Stimulated activated CD8-positive, alpha-beta memory T cell treated with anti-CD3 and anti-CD28 coated beads, Interleukin-2, amount 100 ng/mL, for 48 hours (primary cell): ENCODE results near the gene CLGN.

Source experiments
- DNase-seq, 2 donors: peaks; one replicate each; pipeline ENCODE4 v3.0.0-alpha.2; 2020; ENCODE audit warnings: low read depth in 2 of 2

The CLGN gene

GRCh38 chr4:140374130-140374477 lies 53.3 kb downstream of the CLGN start:
- DNase-seq = no peak

- peak; percentile 89 to 96 for DNase-seq
Measured at GRCh38 chr4:140373328-140374129, 53.9 kb downstream of the CLGN start, which contains the start of gene SCOC. Gene SCOC, plus strand, starts transcription at chr4:140373646. Its CDS starts 5,525 bp downstream, at chr4:140379171.

DNA sequence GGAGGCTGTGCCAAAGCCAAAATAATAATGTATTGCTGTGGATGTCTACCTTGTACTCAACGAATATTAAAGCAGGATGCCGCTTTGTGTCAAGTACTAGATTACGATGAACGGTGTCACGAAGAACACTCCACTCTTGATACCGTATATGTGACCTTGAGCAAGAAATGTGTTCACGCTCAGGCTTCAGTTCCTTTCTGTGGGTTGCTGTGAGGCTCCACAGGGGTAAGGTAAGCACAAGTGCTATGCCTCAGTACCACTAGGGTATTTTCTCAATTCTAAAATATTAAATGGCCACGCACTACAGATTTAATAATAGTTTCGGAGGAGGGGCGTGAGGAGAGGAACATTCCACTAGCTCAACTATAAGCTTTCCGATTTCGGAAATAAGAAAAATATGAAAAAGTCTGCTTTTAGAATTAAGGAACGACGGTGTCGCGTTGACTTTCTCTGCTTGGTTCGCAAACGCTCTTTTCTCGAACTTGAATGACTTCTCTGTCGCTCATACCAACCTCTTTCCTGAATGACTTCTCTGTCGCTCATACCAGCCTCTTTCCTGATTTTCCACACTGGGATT lies 54.6 kb downstream of the CLGN start:
- no peak for DNase-seq

- no peak for DNase-seq
Measured at GRCh38 chr4:140368686-140369085, 58.8 kb downstream of the CLGN start.

- no peak for DNase-seq
Measured at GRCh38 chr4:140367738-140368137, 59.7 kb downstream of the CLGN start.

GRCh38 chr4:140363558-140363957 lies 63.9 kb downstream of the CLGN start:
- no peak for DNase-seq

GRCh38 chr4:140363051-140363450 lies 64.4 kb downstream of the CLGN start:
- DNase-seq = no peak

DNA sequence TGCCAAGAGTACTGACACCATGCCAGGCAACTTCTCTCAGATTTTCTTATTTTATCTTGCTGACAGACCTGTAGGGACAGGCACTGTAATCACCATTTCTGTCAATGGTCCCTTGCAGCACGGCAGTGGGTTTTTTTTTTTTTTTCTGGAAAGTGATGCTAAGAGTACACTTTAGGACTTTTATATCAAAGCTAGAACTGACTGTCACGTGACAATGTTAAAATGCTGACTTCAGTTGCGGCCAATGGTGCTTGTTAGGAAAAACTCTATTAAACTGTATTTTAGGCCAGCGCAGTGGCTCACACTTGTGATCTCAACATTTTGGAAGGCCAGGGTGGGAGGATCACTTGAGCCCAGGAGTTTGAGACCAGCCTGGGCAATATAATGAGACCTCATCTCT lies 66.3 kb downstream of the CLGN start:
- DNase-seq = no peak

GRCh38 chr4:140359562-140360427 lies 67.7 kb downstream of the CLGN start:
- DNase-seq = peak; percentile 60 to 63

DNA sequence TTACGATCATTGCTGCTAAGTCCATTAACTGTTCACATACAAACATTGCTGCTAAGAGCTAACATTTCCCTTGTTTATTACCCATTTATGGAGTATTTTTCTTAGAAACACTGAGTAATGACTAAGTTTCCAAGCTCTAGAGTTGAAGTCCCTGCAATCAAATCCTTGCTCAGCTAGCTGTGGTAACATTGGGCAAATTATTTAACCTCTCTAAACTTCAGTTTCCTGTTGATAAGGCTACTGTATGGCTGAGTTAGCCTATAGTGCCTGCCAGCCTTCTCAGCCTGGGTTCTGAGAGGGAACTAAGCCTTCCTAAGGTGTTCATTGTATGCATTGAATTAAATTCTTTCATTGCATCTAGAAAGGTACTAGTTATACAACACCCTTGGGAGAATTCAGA lies 69.2 kb downstream of the CLGN start:
- DNase-seq = no peak

- DNase-seq = no peak
Measured at GRCh38 chr4:140357868-140358267, 69.6 kb downstream of the CLGN start.

- DNase-seq = no peak
Measured at GRCh38 chr4:140355288-140355687, 72.2 kb downstream of the CLGN start.

GRCh38 chr4:140353786-140354185 lies 73.7 kb downstream of the CLGN start:
- no peak for DNase-seq

GRCh38 chr4:140351093-140352075 lies 76.1 kb downstream of the CLGN start:
- DNase-seq = no peak

- no peak for DNase-seq
Measured at GRCh38 chr4:140349816-140350215, 77.6 kb downstream of the CLGN start.

- no peak for DNase-seq
Measured at GRCh38 chr4:140346136-140346535, 81.3 kb downstream of the CLGN start.

- no peak for DNase-seq
Measured at GRCh38 chr4:140344621-140345020, 82.8 kb downstream of the CLGN start.

DNA sequence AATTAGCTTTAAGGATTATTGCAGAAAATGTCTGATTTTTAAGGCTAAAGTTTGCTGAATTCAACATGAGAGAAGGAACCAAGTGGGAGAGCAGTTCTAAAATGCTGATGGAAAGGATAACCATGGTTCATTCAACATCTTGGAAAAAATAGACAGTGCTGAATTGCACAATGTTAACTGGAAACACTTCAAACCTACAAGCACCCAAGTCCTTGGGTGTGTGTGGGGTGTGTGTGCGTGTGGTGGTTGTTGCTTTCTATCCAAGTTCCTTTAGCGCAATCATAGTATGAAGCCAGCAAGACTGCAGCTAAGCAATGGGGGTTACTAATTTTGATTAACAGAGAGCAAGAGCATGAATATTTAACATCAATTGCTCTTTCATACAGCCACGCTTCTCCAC lies 83.3 kb downstream of the CLGN start:
- DNase-seq = no peak

GRCh38 chr4:140343303-140343702 lies 84.1 kb downstream of the CLGN start:
- DNase-seq = no peak

GRCh38 chr4:140342620-140343019 lies 84.8 kb downstream of the CLGN start:
- DNase-seq = no peak
